HG02588 (cell line): Measurements from ENCODE around the gene AP4M1.

Source experiments
- ATAC-seq: cut with Tn5 transposase; IDR thresholded peaks from one replicate; pipeline ENCODE4 v1.9.1; 2021; ENCODE audit warnings: mild to moderate bottlenecking, moderate library complexity; ENCODE audit not compliant: unreplicated experiment

The AP4M1 gene

GRCh38 chr7:100087055-100087750 lies 14.2 kb upstream of the AP4M1 start:
- no peak for ATAC-seq

- ATAC-seq: peak; percentile 16
These were observed 13.3 kb upstream of the AP4M1 start for GRCh38 chr7:100088095-100088620.

GRCh38 chr7:100088621-100089457 lies 12.6 kb upstream of the AP4M1 start, which contains the start of gene COPS6:
COPS6 (plus strand) TSS chr7:100088969; CDS start chr7:100088991, 22 bp downstream.
- peak; percentile 67 for ATAC-seq

- no peak for ATAC-seq
These were observed 11.8 kb upstream of the AP4M1 start for GRCh38 chr7:100089458-100090196.

- no peak for ATAC-seq
These were observed 10.7 kb upstream of the AP4M1 start for GRCh38 chr7:100090527-100091410.

GRCh38 chr7:100091411-100092181 lies 9.8 kb upstream of the AP4M1 start:
- ATAC-seq: no peak

GRCh38 chr7:100093054-100093453 lies 8.4 kb upstream of the AP4M1 start:
- no peak for ATAC-seq

GRCh38 chr7:100093498-100093897 lies 7.9 kb upstream of the AP4M1 start:
- no peak for ATAC-seq

- no peak for ATAC-seq
These were observed 7.4 kb upstream of the AP4M1 start for GRCh38 chr7:100093925-100094486.

- ATAC-seq: no peak
These were observed 6.2 kb upstream of the AP4M1 start for GRCh38 chr7:100095289-100095688.

GRCh38 chr7:100095704-100096103 lies 5.7 kb upstream of the AP4M1 start:
- no peak for ATAC-seq

GRCh38 chr7:100098913-100099312 lies 2.5 kb upstream of the AP4M1 start:
- ATAC-seq: no peak

- ATAC-seq: no peak
These were observed 2.0 kb upstream of the AP4M1 start for GRCh38 chr7:100099452-100099851.

GRCh38 chr7:100100420-100101015 lies 925 bp upstream of the AP4M1 start:
- peak; percentile 57 for ATAC-seq

- no peak for ATAC-seq
These were observed 1.8 kb downstream of the AP4M1 start for GRCh38 chr7:100102950-100103840.

- ATAC-seq: no peak
These were observed 4.1 kb downstream of the AP4M1 start for GRCh38 chr7:100105534-100105933.

GRCh38 chr7:100106633-100107032 lies 5.2 kb downstream of the AP4M1 start:
- no peak for ATAC-seq
